HEK293 (cell line): Measurements from ENCODE around the gene COPS2.
A peak's percentile ranks its signal among the peaks of the same experiment; 100 is the strongest.

ENCODE experiments used
- CTCF ChIA-PET: fragments of 350-600 bp; formaldehyde crosslinking; extraction: SDS; loops from one replicate; lab custom pipeline; 2021; ENCODE audit warnings: antibody characterized with exemption; lab: Yijun Ruan, JAX
- POLR2A ChIA-PET: fragments of 300-600 bp; formaldehyde crosslinking; extraction: SDS; loops from one replicate; lab custom pipeline; 2020; ENCODE audit warnings: antibody characterized with exemption, inconsistent platforms; lab: Yijun Ruan, JAX
- H3K27ac ChIP-seq: fragments of 200-500 bp; sonication (Bioruptor generic); 2 replicates; pipeline ENCODE4 v1.5.1; 2014; ENCODE audit warnings: low read depth, low read length, control low read depth, inconsistent platforms; ENCODE audit errors: extremely low read depth
- H3K36me3 ChIP-seq, 2 experiments: fragments of 200-500 bp in 1 of 2; sonication (Bioruptor generic) in 1 of 2; 1 replicate in 1 of 2; 2 replicates in 1 of 2; pipeline ENCODE4 v1.5.1; 2014 to 2017; ENCODE audit warnings: inconsistent platforms in 2 of 2, low read length in 2 of 2; ENCODE audit not compliant: control insufficient read depth in 2 of 2, insufficient read depth in 1 of 2
- H3K4me1 ChIP-seq: fragments of 200-500 bp; sonication (Bioruptor generic); 2 replicates; pipeline ENCODE4 v1.5.1; 2014; ENCODE audit warnings: mild to moderate bottlenecking, low read length, inconsistent platforms; ENCODE audit not compliant: control insufficient read depth, insufficient read depth
- H3K4me3 ChIP-seq: 2 replicates; pipeline ENCODE4 v1.5.1; 2011; ENCODE audit warnings: low read depth, mild to moderate bottlenecking, control low read depth, low read length, moderate library complexity
- H3K9me3 ChIP-seq: fragments of 200-500 bp; sonication (Bioruptor generic); 2 replicates; pipeline ENCODE4 v1.5.1; 2014; ENCODE audit warnings: low read depth, low read length, inconsistent platforms; ENCODE audit not compliant: control insufficient read depth, insufficient read depth
- BCL6B ChIP-seq: fragments of 450-650 bp; formaldehyde crosslinking; IDR thresholded peaks from 2 replicates; pipeline ENCODE4 v1.5.1; 2017; ENCODE audit warnings: missing biosample characterization, missing genetic modification characterization
- CTCF ChIP-seq: fragments of 450-650 bp; formaldehyde crosslinking; IDR thresholded peaks from 2 replicates; pipeline ENCODE4 v1.5.1; 2016; ENCODE audit warnings: missing biosample characterization, missing genetic modification characterization
- SALL2 ChIP-seq: fragments of 450-650 bp; formaldehyde crosslinking; IDR thresholded peaks from 2 replicates; pipeline ENCODE4 v1.5.0; 2017; ENCODE audit warnings: missing biosample characterization, mild to moderate bottlenecking, missing genetic modification characterization, borderline replicate concordance
- ZBTB20 ChIP-seq: fragments of 450-650 bp; formaldehyde crosslinking; IDR thresholded peaks from 2 replicates; pipeline ENCODE4 v1.5.1; 2016; ENCODE audit warnings: missing biosample characterization, missing genetic modification characterization
- ZBTB44 ChIP-seq: fragments of 450-650 bp; IDR thresholded peaks from 2 replicates; pipeline ENCODE4 v1.5.1; 2018; ENCODE audit warnings: missing biosample characterization, mild to moderate bottlenecking, missing genetic modification characterization
- ZNF155 ChIP-seq: fragments of 450-650 bp; formaldehyde crosslinking; IDR thresholded peaks from 2 replicates; pipeline ENCODE4 v1.5.1; 2016; ENCODE audit warnings: missing biosample characterization, missing genetic modification characterization
- ZNF211 ChIP-seq: fragments of 450-650 bp; formaldehyde crosslinking; IDR thresholded peaks from 2 replicates; pipeline ENCODE4 v1.5.1; 2016; ENCODE audit warnings: low read depth, missing biosample characterization, missing genetic modification characterization
- ZNF248 ChIP-seq: fragments of 450-650 bp; formaldehyde crosslinking; IDR thresholded peaks from 2 replicates; pipeline ENCODE4 v1.5.1; 2017; ENCODE audit warnings: missing biosample characterization, missing genetic modification characterization
- ZNF280C ChIP-seq: fragments of 450-650 bp; formaldehyde crosslinking; IDR thresholded peaks from 2 replicates; pipeline ENCODE4 v1.5.1; 2016; ENCODE audit warnings: missing biosample characterization, missing genetic modification characterization
- ZNF391 ChIP-seq: fragments of 450-650 bp; formaldehyde crosslinking; IDR thresholded peaks from 2 replicates; pipeline ENCODE4 v1.5.1; 2016; ENCODE audit warnings: low read depth, missing biosample characterization, missing genetic modification characterization, borderline replicate concordance
- ZNF423 ChIP-seq: fragments of 450-650 bp; formaldehyde crosslinking; IDR thresholded peaks from 2 replicates; pipeline ENCODE4 v1.5.1; 2016; ENCODE audit warnings: missing biosample characterization, missing genetic modification characterization
- ZNF548 ChIP-seq: fragments of 450-650 bp; formaldehyde crosslinking; IDR thresholded peaks from 2 replicates; pipeline ENCODE4 v1.5.1; 2016; ENCODE audit warnings: missing biosample characterization, missing genetic modification characterization
- ZNF555 ChIP-seq: fragments of 450-650 bp; formaldehyde crosslinking; conservative IDR thresholded peaks from 2 replicates; pipeline ENCODE4 v1.5.1; 2017; ENCODE audit warnings: missing biosample characterization, mild to moderate bottlenecking, missing genetic modification characterization, inconsistent platforms
- ZNF600 ChIP-seq: fragments of 450-650 bp; formaldehyde crosslinking; IDR thresholded peaks from 2 replicates; pipeline ENCODE4 v1.5.1; 2016; ENCODE audit warnings: missing biosample characterization, missing genetic modification characterization
- ZNF629 ChIP-seq: fragments of 450-650 bp; formaldehyde crosslinking; IDR thresholded peaks from 2 replicates; pipeline ENCODE4 v1.5.1; 2017; ENCODE audit warnings: missing biosample characterization, missing genetic modification characterization
- ZNF837 ChIP-seq: fragments of 450-650 bp; formaldehyde crosslinking; IDR thresholded peaks from 2 replicates; pipeline ENCODE4 v1.5.1; 2016; ENCODE audit warnings: missing biosample characterization, missing genetic modification characterization
- ZSCAN18 ChIP-seq: fragments of 450-650 bp; formaldehyde crosslinking; IDR thresholded peaks from 2 replicates; pipeline ENCODE4 v1.5.1; 2016; ENCODE audit warnings: missing biosample characterization, missing genetic modification characterization
- ZSCAN30 ChIP-seq: fragments of 450-650 bp; IDR thresholded peaks from 2 replicates; pipeline ENCODE4 v1.5.1; 2018; ENCODE audit warnings: missing biosample characterization, mild to moderate bottlenecking, missing genetic modification characterization, moderate library complexity
- ZXDB ChIP-seq: fragments of 450-650 bp; formaldehyde crosslinking; IDR thresholded peaks from 2 replicates; pipeline ENCODE4 v1.5.1; 2016; ENCODE audit warnings: missing biosample characterization, missing genetic modification characterization

COPS2 gene

GRCh38 chr15:49155110-49155833 lies at the start of gene COPS2 (continued):
- TF ChIP-seq ZNF391 (peak; percentile 66; the same call in 1 of the 2 replicates), ZXDB (tag by site-specific recombination) (peak; percentile 75; the same call in 1 of the 2 replicates), ZNF629 (tag by site-specific recombination) (peak; percentile 83), ZSCAN30 (tag by site-specific recombination) (no peak)

- no peak overlapping the region for H3K27ac ChIP-seq
- CTCF ChIA-PET, result interaction anchor here (1.1 kb wide), 1 partner anchor 338 kb away, joined by 3 read pairs; no protein-coding TSS in a partner anchor
These were observed 44.9 kb upstream of the COPS2 start for GRCh38 chr15:49200347-49200746.

GRCh38 chr15:49199666-49200065 lies 44.3 kb upstream of the COPS2 start:
- ChIA-PET CTCF (no interaction called here), POLR2A (no interaction called here)
- H3K4me1 ChIP-seq, result peaks cover 7% of the 10 kb centered on the region
- H3K36me3 ChIP-seq, result peaks cover 0 to 7% of the 10 kb centered on the region in 2 experiments; a peak in 1 of 3 replicates
- H3K9me3 ChIP-seq, result no peaks in the 10 kb centered on the region
- no peak overlapping the region for H3K27ac ChIP-seq
- TF ChIP-seq ZNF248 (tag by site-specific recombination), result no peak
- TF ChIP-seq ZSCAN18 (tag by site-specific recombination), result no peak
- no peak for TF ChIP-seq ZNF423
- no peak for TF ChIP-seq ZNF837 (tag by site-specific recombination)
- no peak for TF ChIP-seq SALL2 (tag by site-specific recombination)
- TF ChIP-seq ZNF548 (tag by site-specific recombination), result no peak
- TF ChIP-seq ZBTB20, result no peak
- TF ChIP-seq ZBTB44 (tag by site-specific recombination), result no peak
- no peak for TF ChIP-seq ZNF155 (tag by site-specific recombination)
- no peak for TF ChIP-seq ZNF280C (tag by site-specific recombination)
- no peak for TF ChIP-seq CTCF (tag by site-specific recombination)
- TF ChIP-seq ZNF600 (tag by site-specific recombination), result no peak
- no peak for TF ChIP-seq BCL6B (tag by site-specific recombination)
- H3K4me3 ChIP-seq, result no peak overlapping the region

More at GRCh38 chr15:49200347-49200746, 44.9 kb upstream of the COPS2 start:
- Histone ChIP-seq H3K4me1 (peaks cover 7% of the 10 kb centered on the region), H3K4me3 (no peak overlapping the region), H3K9me3 (no peaks in the 10 kb centered on the region), H3K36me3 (peaks cover 0 to 7% of the 10 kb centered on the region in 2 experiments; a peak in 1 of 3 replicates)
- POLR2A ChIA-PET, result no interaction called here
- no peak for TF ChIP-seq ZNF555 (tag by site-specific recombination)
- no peak for TF ChIP-seq ZNF211
